Measurements from ENCODE around the gene FTO. TPM values are rescaled to one million over a fixed set of nuclear protein-coding genes. Genes with fewer than 3 reads are reported as not detected.

The FTO gene
- total RNA-seq, 1 donor from 2014 or later: 85.1 TPM

GRCh38 chr16:54165912-54166865, 462.2 kb downstream of the FTO start:
- TF ChIP-seq, protein P1, sequence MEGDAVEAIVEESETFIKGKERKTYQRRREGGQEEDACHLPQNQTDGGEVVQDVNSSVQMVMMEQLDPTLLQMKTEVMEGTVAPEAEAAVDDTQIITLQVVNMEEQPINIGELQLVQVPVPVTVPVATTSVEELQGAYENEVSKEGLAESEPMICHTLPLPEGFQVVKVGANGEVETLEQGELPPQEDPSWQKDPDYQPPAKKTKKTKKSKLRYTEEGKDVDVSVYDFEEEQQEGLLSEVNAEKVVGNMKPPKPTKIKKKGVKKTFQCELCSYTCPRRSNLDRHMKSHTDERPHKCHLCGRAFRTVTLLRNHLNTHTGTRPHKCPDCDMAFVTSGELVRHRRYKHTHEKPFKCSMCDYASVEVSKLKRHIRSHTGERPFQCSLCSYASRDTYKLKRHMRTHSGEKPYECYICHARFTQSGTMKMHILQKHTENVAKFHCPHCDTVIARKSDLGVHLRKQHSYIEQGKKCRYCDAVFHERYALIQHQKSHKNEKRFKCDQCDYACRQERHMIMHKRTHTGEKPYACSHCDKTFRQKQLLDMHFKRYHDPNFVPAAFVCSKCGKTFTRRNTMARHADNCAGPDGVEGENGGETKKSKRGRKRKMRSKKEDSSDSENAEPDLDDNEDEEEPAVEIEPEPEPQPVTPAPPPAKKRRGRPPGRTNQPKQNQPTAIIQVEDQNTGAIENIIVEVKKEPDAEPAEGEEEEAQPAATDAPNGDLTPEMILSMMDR (conservative IDR thresholded peaks at IDR 0.05): no peak
- no peak for DNase-seq (ENCODE audit: extremely low spot score, unreplicated experiment)
- Mint-ChIP-seq H3K27ac (no peak overlapping the region), H3K9me3 (peaks cover 4% of the 10 kb centered on the region), H3K27me3 (peaks cover 20% of the 10 kb centered on the region), H3K4me1 (ENCODE audit: unreplicated experiment) (peaks cover 9% of the 10 kb centered on the region), H3K36me3 (no peaks in the 10 kb centered on the region), H3K4me3 (no peak overlapping the region)

GRCh38 chr16:54169112-54169511, 465.2 kb downstream of the FTO start:
- Mint-ChIP-seq H3K27ac (no peak overlapping the region), H3K36me3 (no peaks in the 10 kb centered on the region), H3K4me1 (ENCODE audit: unreplicated experiment) (peaks cover 36% of the 10 kb centered on the region), H3K27me3 (peaks cover 44% of the 10 kb centered on the region), H3K4me3 (no peak overlapping the region), H3K9me3 (peaks cover under 1% of the 10 kb centered on the region)
- DNase-seq (ENCODE audit: extremely low spot score, unreplicated experiment): no peak
- TF ChIP-seq, protein P1 (conservative IDR thresholded peaks at IDR 0.05): no peak

DNA sequence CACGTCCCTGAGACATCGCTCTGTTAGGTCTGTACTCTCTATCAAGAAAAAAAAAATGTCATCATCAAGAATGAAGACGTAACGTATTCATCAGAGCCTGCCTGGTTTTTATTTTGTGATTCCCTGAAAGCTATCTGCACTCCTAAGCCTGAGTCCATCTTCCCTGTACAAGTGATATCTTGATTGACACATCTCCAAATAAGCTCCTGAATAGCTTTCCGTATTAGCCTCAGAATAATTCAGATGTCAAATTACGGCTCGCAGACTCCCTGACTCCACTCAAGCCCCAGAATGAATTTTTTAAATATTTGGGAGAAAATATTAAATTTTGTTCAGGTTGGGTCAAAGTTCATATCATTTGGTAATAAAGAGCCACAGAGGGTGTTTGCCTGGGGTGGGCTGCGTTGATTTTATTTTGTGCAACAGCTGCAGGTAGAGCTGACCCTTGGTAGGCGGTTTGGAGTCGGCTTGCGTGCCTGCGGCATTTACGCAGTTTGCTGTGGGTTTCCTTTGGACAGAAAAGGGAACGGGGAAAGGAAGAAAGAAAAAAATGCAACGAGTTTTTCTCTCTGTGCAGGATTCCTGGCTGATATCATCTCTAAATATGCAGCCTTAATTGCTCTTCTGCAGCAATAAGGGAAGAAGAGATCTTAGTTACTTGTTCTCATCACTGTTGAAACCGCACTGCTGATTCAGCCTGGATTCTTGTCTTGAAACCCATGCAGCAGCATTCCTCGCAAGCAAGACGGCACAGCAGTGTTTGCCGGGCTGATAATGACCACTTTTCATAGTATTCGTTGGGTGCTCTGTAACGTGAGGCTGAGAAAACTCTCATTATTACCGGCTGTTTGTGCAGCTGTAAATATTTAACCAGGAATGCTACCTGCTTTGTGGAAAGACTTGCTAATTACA, 467.9 kb downstream of the FTO start:
- DNase-seq (ENCODE audit: extremely low spot score, unreplicated experiment): no peak
- TF ChIP-seq, protein P1 (conservative IDR thresholded peaks at IDR 0.05): no peak
- Mint-ChIP-seq H3K9me3 (no peaks in the 10 kb centered on the region), H3K27me3 (peaks cover 59% of the 10 kb centered on the region), H3K4me3 (peak overlapping the region; percentile 72), H3K27ac (no peak overlapping the region), H3K4me1 (ENCODE audit: unreplicated experiment) (peaks cover 55% of the 10 kb centered on the region), H3K36me3 (no peaks in the 10 kb centered on the region)

DNA sequence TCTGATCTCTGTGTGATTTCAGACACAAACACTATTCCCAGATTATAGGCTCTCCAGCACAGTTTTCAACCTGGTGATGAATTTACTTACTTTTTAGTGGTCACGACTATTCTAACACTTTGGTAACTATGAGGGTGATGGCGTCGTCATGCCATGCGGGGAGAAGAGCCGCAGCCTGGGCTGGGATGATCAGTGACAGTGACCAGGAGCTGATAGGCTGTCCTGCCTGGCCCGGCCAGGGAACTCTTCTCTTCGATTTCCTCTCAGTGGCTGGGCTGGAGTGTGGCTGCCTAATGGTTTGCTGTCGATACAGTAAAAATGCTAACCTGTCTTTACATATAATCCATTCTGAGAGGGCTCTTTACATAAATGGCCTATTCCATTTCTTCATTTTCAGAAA, 469.5 kb downstream of the FTO start:
- Mint-ChIP-seq H3K9me3 (no peaks in the 10 kb centered on the region), H3K27ac (no peak overlapping the region), H3K4me3 (no peak overlapping the region), H3K4me1 (ENCODE audit: unreplicated experiment) (peaks cover 70% of the 10 kb centered on the region), H3K27me3 (peaks cover 56% of the 10 kb centered on the region), H3K36me3 (no peaks in the 10 kb centered on the region)
- TF ChIP-seq, protein P1 (conservative IDR thresholded peaks at IDR 0.05): no peak
- DNase-seq (ENCODE audit: extremely low spot score, unreplicated experiment): no peak

DNA sequence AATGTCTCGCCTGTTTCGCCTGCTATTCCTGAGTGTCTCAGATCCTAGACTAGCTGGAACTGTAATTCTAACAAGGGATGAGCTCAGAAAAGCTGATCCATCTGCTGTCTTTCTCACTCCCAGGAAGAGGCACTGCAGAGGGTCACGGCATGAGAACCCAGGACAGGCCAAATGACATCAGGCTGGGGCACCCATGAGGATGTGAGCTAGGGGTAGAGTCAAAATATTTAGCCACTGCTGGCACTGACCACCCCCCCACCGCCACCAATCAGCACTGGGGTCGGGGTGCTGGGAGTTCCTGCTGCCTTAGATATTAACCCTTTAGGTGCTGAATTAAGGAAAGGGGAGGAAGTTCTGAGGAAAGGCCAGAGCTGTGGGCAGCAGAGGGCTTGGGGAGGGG, 470.2 kb downstream of the FTO start:
- peaks cover 53% of the 10 kb centered on the region for H3K27me3 Mint-ChIP-seq
- H3K9me3 Mint-ChIP-seq: no peaks in the 10 kb centered on the region
- peaks cover 75% of the 10 kb centered on the region for H3K4me1 Mint-ChIP-seq (ENCODE audit: unreplicated experiment)
- no peak for DNase-seq (ENCODE audit: extremely low spot score, unreplicated experiment)
- H3K36me3 Mint-ChIP-seq: no peaks in the 10 kb centered on the region
- H3K4me3 Mint-ChIP-seq: peak overlapping the region; percentile 34
- no peak overlapping the region for H3K27ac Mint-ChIP-seq
- TF ChIP-seq, protein P1 (conservative IDR thresholded peaks at IDR 0.05): no peak

Measured in type B pancreatic cell (in vitro differentiated cells).